Fibroblast of lung (primary cell): Measurements from ENCODE around the gene RNU1-1.
"Not testable (repeated sequence)": the region's sequence is repeated elsewhere in the genome, so short reads cannot be mapped to it uniquely, and the experiment has no call there.

Experiments used
- EZH2 ChIP-seq: IDR thresholded peaks from 2 replicates; pipeline ENCODE4 v1.5.1; 2012; ENCODE audit warnings: low read length, control low read depth, mild to moderate bottlenecking; ENCODE audit errors: missing control alignments
- TF ChIP-seq, protein P1 (sequence below), 2 donors: IDR thresholded peaks in 1 of 2; conservative IDR thresholded peaks in 1 of 2; 1 replicate in 1 of 2; 2 replicates in 1 of 2; pipeline ENCODE4 v1.5.1; 2011 to 2012; ENCODE audit warnings: low read length in 2 of 2, control low read depth in 1 of 2, inconsistent platforms in 1 of 2, low read depth in 1 of 2, mild to moderate bottlenecking in 1 of 2

DNA sequence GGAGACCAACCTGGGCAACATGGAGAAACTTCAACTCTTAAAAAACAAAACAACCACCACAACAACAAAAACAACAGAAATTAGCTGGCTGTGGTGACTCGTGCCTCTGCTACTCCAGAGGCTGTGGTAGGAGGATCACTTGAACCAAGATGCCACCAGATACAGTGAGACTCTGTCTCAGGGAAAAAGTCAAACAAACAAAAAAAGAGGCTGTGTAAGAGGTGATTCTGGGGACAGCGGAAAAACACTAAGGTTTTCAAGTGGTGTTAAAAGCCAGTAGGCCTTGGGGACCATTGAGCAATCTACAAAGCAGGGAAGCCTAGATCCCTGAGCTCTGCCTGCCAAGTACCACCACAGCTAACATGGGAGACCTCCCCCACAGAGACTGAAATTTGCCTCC, 8.2 kb downstream of the RNU1-1 start:
- TF ChIP-seq EZH2 = not testable (repeated sequence)
- TF ChIP-seq, protein P1, sequence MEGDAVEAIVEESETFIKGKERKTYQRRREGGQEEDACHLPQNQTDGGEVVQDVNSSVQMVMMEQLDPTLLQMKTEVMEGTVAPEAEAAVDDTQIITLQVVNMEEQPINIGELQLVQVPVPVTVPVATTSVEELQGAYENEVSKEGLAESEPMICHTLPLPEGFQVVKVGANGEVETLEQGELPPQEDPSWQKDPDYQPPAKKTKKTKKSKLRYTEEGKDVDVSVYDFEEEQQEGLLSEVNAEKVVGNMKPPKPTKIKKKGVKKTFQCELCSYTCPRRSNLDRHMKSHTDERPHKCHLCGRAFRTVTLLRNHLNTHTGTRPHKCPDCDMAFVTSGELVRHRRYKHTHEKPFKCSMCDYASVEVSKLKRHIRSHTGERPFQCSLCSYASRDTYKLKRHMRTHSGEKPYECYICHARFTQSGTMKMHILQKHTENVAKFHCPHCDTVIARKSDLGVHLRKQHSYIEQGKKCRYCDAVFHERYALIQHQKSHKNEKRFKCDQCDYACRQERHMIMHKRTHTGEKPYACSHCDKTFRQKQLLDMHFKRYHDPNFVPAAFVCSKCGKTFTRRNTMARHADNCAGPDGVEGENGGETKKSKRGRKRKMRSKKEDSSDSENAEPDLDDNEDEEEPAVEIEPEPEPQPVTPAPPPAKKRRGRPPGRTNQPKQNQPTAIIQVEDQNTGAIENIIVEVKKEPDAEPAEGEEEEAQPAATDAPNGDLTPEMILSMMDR (conservative IDR thresholded peaks at IDR 0.05 in 1 of 2, IDR thresholded peaks at IDR 0.05 in 1 of 2; ENCODE audit: low read depth in 1 of 2, low read length in 2 of 2) = not testable (repeated sequence)
